Jurkat, Clone E6-1 (cell line): ENCODE data around the gene CDH23.

Experiments
- DNase-seq: peaks from one replicate; pipeline ENCODE4 v3.0.0-alpha.2; 2011; ENCODE audit warnings: low read depth, low spot score
- H3K4me3 ChIP-seq: 2 replicates; pipeline ENCODE4 v1.5.1; 2011; ENCODE audit warnings: mild to moderate bottlenecking, low read length, control low read depth, moderate library complexity

Gene CDH23

GRCh38 chr10:71454347-71454746 is 57.6 kb downstream of the CDH23 start:
- H3K4me3 ChIP-seq = no peak overlapping the region
- DNase-seq = no peak

GRCh38 chr10:71455035-71455434 is 58.3 kb downstream of the CDH23 start:
- no peak overlapping the region for H3K4me3 ChIP-seq
- no peak for DNase-seq

DNA sequence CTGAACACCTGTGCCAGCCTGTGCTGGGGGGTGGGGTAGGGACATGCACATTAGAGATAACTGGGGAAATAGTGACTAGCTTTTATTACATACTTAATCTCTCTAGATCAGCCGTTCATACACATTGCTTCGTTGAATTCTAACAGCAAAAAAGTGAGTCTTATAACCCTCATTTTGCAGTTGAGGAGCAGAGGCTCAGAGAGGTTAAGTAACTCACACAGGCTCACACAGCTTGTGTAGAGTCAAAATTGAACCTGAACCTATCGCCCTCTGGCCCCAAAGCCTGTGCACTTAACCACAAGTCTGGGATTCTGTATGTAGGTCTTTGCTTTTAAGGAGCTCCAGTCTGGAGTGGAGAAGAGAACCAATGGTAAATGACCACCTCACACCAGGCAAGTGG is 59.9 kb downstream of the CDH23 start:
- H3K4me3 ChIP-seq = no peak overlapping the region
- DNase-seq = no peak

GRCh38 chr10:71457908-71458307 is 61.2 kb downstream of the CDH23 start:
- H3K4me3 ChIP-seq = no peak overlapping the region
- DNase-seq = no peak

GRCh38 chr10:71458387-71458786 is 61.7 kb downstream of the CDH23 start:
- DNase-seq = no peak
- H3K4me3 ChIP-seq = no peak overlapping the region

DNA sequence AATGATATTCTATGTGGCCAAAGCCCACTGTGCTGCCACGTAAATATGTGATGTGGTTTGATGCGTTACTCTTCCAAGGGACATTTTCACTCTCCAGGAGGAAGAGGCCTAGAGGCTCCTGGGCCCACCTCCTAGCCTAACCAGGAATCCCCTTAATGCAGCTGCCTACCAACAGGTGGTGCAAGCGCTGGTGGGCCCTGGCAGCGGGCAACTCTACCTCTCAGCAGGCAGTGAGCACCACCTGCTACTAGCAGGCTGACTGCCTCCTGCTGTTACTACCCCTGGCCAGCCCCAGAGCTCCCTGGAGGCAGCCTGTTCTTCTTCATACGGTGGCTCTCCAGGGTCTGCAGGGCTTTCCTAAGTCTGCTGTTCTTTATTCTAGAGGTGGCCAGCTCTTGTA is 62.8 kb downstream of the CDH23 start:
- DNase-seq = no peak
- H3K4me3 ChIP-seq = no peak overlapping the region

DNA sequence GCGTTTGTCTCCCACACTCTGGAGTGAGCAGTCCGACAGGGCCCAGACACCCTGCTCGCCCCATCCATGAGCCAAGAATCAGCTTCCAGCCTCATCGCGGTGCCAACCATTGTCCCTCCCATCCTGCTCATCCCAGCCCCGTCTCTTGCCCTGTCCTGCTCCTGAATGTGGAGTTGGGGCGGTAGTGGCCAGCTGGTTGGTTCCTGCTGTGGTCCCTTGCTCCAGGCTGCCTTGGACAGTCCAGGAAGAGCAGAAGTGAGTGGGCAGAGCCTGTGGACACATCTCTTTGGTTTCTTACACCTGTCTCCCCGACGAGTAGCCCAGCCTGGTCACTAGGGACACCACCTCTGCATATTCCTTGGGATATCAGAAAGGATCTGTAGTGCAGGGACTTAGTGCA is 63.9 kb downstream of the CDH23 start:
- no peak overlapping the region for H3K4me3 ChIP-seq
- DNase-seq = no peak

DNA sequence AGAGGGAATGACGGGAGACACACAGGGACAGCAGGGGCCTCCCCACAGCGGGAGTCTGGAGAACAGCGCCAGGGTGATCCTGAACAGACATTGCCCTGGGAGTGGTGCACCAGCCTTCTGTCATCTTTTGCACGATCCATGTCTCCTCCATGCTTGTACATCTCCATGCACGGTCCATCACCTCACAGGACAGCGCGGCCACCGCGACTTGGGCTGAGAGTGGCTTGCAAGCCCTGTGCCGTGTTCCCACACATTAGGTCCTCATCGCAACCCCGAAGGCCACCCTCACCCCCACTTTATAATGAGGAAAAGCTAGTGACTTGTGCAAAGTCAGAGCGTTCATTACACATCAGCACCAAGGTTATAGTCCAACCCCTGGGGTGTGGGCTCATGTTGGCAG is 64.7 kb downstream of the CDH23 start:
- H3K4me3 ChIP-seq = no peak overlapping the region
- no peak for DNase-seq

GRCh38 chr10:71462062-71462935 is 65.6 kb downstream of the CDH23 start:
- H3K4me3 ChIP-seq = no peak overlapping the region
- no peak for DNase-seq

DNA sequence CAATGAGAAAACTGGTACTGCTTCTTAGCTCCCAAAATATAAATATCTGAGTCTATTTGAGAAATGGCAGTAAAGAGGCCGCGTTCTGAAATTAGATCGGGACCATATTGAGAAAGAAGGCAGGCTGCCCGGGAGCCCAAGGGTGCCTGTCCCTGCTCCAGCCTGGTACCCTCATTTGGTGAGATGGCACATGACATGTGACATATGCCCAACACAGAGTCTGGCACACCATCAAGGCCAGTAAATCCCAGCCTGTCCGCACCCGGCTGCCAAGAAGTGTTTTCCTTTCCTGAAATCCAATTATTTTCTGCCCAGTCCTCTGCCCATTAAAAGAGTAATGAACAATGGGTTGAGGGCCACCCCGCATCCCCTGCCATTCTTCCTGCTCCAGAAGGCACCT is 66.4 kb downstream of the CDH23 start:
- DNase-seq = no peak
- no peak overlapping the region for H3K4me3 ChIP-seq

- H3K4me3 ChIP-seq = no peak overlapping the region
- DNase-seq = no peak
Measured at GRCh38 chr10:71465551-71466252, 69.0 kb downstream of the CDH23 start.

- H3K4me3 ChIP-seq = no peak overlapping the region
- DNase-seq = no peak
Measured at GRCh38 chr10:71466330-71466729, 69.6 kb downstream of the CDH23 start.

- no peak for DNase-seq
- H3K4me3 ChIP-seq = no peak overlapping the region
Measured at GRCh38 chr10:71467161-71467560, 70.4 kb downstream of the CDH23 start.

GRCh38 chr10:71467569-71468362 is 71.0 kb downstream of the CDH23 start:
- no peak overlapping the region for H3K4me3 ChIP-seq
- no peak for DNase-seq

DNA sequence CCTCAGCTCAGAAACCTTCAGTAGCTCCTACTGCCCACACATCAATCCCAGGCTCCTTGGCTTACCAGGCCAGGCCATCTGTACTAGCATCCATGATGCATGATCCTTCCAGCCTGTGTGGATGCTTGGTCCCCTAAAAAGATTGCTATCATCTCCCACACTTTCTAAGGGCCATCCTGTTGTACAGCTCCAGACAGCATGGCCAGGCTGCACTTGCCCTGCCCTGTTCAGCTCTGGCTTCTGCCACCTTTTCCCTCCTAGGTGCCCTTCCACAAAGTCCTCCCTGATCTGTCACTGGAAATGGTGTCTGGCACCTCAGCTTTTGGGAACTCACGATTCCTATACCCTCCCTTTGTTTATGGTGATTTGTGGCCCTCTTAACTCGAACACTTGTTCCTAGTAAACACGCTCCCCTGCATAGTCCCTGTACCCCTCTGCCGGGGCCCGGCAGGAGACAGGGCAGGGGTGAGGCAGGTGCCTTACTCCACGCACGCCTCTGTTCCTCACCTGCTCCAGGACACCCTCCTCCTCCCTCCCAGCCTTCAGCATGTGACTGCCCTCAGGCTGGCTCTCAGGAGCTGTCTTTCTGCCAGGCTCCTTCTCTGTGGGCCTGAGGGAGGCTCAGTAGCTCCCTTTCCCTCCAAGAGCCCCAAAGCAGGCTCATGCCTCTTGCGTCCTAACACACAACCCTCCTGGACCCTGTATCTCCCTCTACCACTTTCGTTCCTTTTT is 71.8 kb downstream of the CDH23 start:
- no peak overlapping the region for H3K4me3 ChIP-seq
- no peak for DNase-seq

- DNase-seq = no peak
- H3K4me3 ChIP-seq = no peak overlapping the region
Measured at GRCh38 chr10:71471006-71471405, 74.3 kb downstream of the CDH23 start.

- H3K4me3 ChIP-seq = no peak overlapping the region
- DNase-seq = no peak
Measured at GRCh38 chr10:71471957-71472365, 75.2 kb downstream of the CDH23 start.

DNA sequence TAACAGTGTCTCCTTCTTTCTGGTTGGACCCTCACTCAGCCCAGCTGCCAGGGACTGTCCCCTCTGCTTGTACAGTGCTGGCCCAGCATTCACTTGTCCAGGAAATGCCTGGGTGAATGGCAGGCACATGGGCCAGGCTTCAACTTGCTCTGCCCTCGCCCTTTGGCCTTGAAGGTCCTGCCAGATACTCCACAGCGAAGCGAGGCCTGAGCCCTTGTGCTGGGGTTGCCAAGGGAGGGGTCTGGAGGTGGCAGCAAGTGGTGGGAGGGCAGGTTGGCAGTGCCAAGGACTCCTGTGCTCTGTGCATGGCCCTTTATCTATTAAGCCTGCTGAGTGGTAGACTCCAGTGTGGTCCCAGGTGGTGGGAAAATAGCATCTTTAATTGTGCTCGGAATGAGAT is 75.7 kb downstream of the CDH23 start:
- no peak for DNase-seq
- no peak overlapping the region for H3K4me3 ChIP-seq

DNA sequence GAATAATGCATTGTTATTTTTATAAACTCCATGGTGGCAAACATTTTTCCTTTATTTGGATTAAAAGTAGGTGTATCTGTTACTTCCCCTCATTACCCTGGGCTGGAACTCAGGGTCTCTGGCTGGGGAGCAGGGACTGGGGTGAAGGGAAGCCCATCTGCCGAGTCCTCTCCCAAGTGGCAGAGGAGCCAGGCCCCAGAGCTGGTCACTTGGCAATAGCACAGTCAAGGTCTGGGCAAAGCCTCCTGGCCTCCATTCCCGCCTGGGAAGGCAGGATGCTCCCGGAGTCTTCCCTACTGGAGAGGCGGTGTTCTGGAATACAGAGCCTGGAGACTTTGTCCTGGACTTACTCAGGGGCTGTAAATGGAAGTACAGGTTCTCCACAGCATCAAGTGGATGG is 76.2 kb downstream of the CDH23 start:
- DNase-seq = no peak
- no peak overlapping the region for H3K4me3 ChIP-seq
